Neutrophil (primary cell): Measurements from ENCODE around the gene TREM2.
"Not testable (repeated sequence)": the region's sequence is repeated elsewhere in the genome, so short reads cannot be mapped to it uniquely, and the experiment has no call there.

Source experiments
- H3K27ac ChIP-seq: fragments of 200-600 bp; sonication (generic); 2 replicates; pipeline ENCODE4 v1.5.1; 2016; ENCODE audit warnings: mild to moderate bottlenecking, moderate library complexity
- H3K27me3 ChIP-seq: fragments of 200-600 bp; sonication (generic); 2 replicates; pipeline ENCODE4 v1.6.0; 2016; ENCODE audit warnings: mild to moderate bottlenecking
- H3K36me3 ChIP-seq: fragments of 200-600 bp; sonication (generic); 2 replicates; pipeline ENCODE4 v1.5.1; 2017
- H3K4me1 ChIP-seq, 2 experiments: fragments of 200-600 bp in 1 of 2; sonication (generic) in 1 of 2; 1 replicate in 1 of 2; 2 replicates in 1 of 2; pipeline versions ENCODE4 v1.5.1 to v1.6.1; 2013 to 2016; ENCODE audit warnings: low read depth in 1 of 2, low read length in 1 of 2, mild to moderate bottlenecking in 1 of 2, moderate library complexity in 1 of 2; ENCODE audit not compliant: control insufficient read depth in 1 of 2, insufficient read depth in 1 of 2
- H3K4me3 ChIP-seq, 2 experiments: fragments of 200-600 bp in 1 of 2; sonication (generic) in 1 of 2; 1 replicate in 1 of 2; 2 replicates in 1 of 2; pipeline ENCODE4 v1.5.1; 2013 to 2016; ENCODE audit warnings: low read depth in 1 of 2, low read length in 1 of 2, mild to moderate bottlenecking in 1 of 2, moderate library complexity in 1 of 2
- H3K9me3 ChIP-seq: fragments of 200-600 bp; sonication (generic); 2 replicates; pipeline ENCODE4 v1.5.1; 2016
- TF ChIP-seq, protein P1 (sequence below): fragments of 200-600 bp; sonication (generic); IDR thresholded peaks from 2 replicates; pipeline ENCODE4 v1.5.1; 2016; ENCODE audit warnings: antibody characterized with exemption

TREM2 gene

DNA sequence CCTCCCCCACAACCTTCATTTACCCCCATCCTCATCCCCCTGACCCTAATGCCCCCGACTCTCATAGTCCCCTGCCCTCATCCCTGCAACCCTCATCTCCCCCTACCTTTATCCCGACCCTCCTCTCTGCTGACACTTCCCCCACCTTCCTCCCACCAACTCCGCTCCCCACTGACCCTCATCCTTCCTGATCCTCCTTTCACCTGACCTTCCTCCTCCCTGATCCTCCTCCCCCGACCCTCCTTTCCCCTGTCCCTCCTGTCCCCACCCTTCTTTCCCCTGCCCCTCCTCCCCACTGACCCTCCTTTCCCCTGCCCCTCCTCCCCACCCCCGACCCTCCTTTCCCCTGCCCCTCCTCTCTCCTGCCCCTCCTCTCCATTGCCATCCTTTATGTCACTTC, 31.0 kb upstream of the TREM2 start:
- H3K9me3 ChIP-seq: no peaks in the 10 kb centered on the region
- H3K27me3 ChIP-seq: no peaks in the 10 kb centered on the region
- no peak overlapping the region for H3K4me3 ChIP-seq
- peak overlapping the region; percentile 99 for H3K27ac ChIP-seq
- peaks cover 52 to 63% of the 10 kb centered on the region in 2 experiments for H3K4me1 ChIP-seq
- TF ChIP-seq, protein P1, sequence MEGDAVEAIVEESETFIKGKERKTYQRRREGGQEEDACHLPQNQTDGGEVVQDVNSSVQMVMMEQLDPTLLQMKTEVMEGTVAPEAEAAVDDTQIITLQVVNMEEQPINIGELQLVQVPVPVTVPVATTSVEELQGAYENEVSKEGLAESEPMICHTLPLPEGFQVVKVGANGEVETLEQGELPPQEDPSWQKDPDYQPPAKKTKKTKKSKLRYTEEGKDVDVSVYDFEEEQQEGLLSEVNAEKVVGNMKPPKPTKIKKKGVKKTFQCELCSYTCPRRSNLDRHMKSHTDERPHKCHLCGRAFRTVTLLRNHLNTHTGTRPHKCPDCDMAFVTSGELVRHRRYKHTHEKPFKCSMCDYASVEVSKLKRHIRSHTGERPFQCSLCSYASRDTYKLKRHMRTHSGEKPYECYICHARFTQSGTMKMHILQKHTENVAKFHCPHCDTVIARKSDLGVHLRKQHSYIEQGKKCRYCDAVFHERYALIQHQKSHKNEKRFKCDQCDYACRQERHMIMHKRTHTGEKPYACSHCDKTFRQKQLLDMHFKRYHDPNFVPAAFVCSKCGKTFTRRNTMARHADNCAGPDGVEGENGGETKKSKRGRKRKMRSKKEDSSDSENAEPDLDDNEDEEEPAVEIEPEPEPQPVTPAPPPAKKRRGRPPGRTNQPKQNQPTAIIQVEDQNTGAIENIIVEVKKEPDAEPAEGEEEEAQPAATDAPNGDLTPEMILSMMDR: no peak
- H3K36me3 ChIP-seq: peaks cover 84% of the 10 kb centered on the region

DNA sequence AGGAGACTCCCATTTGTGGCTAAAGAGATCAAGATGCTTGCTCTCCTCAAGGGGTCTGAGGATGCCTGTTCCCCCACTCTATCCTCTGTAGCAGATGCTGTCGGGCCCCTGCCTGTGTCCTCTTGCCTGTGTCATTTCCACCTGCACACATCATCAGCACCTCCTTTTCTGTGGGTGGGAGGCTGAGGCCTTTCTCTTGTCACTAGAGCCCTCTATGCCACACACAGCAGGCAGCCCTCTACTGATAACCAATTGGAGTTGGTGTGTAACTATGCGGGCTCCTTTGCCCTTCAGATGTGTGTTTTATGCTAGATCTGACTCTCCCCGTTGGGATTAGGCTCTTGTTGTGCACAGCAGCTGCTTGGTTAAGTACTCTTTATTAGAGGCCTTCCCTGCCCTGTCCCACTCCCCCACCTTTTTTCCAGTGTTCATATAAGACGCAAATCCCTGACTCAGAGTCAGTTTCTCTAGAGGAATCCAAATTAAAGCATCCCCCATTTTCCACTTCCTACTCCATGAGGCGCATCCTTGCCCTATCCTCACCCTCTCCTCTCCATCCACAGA, 30.3 kb upstream of the TREM2 start:
- peak overlapping the region; percentile 99 for H3K27ac ChIP-seq
- H3K4me1 ChIP-seq: peaks cover 52 to 63% of the 10 kb centered on the region in 2 experiments
- TF ChIP-seq, protein P1: no peak
- H3K4me3 ChIP-seq: no peak overlapping the region
- H3K9me3 ChIP-seq: no peaks in the 10 kb centered on the region
- peaks cover 81% of the 10 kb centered on the region for H3K36me3 ChIP-seq
- no peaks in the 10 kb centered on the region for H3K27me3 ChIP-seq

DNA sequence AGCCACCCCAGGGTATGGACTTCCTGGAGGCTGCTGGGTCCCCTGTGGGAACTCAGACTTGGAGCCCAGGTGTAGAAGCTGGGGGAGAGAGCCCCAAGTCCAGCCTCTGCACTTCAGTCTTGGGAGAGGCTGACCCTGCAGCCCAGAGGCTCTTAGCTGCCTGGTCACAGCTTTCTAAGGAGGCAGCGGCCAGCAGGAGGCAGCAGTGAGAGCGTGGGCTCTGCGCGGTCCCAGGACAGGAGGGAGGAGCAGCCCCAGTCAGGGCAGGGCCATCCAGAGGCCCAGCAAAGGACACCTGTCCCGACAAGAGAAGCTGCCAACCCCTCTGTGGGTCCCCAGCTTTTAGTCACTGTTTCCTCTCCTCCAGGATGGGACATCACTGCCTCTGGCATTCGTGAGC, 28.7 kb upstream of the TREM2 start:
- Histone ChIP-seq H3K4me1 (peaks cover 48 to 56% of the 10 kb centered on the region in 2 experiments), H3K9me3 (no peaks in the 10 kb centered on the region), H3K36me3 (peaks cover 64% of the 10 kb centered on the region), H3K27me3 (no peaks in the 10 kb centered on the region), H3K4me3 (peak overlapping the region in 1 of 2 experiments; percentile 6), H3K27ac (peak overlapping the region; percentile 99)
- TF ChIP-seq, protein P1: peak; percentile 63

DNA sequence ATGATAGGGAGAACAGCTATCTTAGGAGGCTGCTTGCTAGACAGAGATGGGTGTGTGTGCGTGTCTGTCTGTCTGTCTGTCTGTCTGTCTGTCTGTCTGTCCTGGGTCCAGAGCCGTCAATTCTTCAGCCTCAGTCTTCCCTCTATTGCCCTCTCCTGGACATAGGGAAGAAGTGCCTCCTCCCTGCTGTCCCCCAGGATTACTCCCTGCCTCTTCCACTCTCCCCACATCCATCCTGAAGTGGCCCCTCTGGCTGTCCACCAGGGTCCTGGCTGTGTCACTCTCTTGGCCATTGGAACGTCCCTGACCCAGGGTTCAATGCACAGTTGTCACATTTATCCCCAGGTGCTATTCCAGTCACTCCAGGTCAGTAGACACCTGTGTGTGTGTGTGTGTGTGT, 27.9 kb upstream of the TREM2 start:
- TF ChIP-seq, protein P1: peak; percentile 47
- Histone ChIP-seq H3K36me3 (peaks cover 56% of the 10 kb centered on the region), H3K4me1 (peaks cover 49 to 56% of the 10 kb centered on the region in 2 experiments), H3K27me3 (no peaks in the 10 kb centered on the region), H3K9me3 (no peaks in the 10 kb centered on the region), H3K27ac (peak overlapping the region; percentile 99), H3K4me3 (no peak overlapping the region)

DNA sequence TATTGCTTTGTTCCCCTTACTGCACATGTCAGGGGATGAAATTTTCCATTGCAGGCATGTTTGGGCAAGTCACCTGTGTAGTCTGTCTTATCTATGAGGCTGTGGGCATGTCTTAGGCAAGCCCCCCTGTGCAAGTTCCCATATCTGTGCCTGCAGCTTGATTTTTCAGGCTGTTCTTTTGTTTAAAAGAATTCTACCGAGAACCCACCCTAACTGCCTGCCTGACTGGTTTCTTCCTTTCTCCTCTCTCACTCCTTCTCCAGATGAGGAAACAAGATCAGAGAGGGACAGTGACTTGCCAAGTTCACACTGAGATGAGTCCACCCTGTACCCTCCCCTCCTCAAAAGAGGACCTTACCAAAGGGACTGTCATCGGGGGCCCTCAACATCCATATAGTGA, 27.1 kb upstream of the TREM2 start:
- TF ChIP-seq, protein P1: no peak
- H3K4me3 ChIP-seq: no peak overlapping the region
- H3K27ac ChIP-seq: peak overlapping the region; percentile 99
- no peaks in the 10 kb centered on the region for H3K9me3 ChIP-seq
- no peaks in the 10 kb centered on the region for H3K27me3 ChIP-seq
- peaks cover 50 to 58% of the 10 kb centered on the region in 2 experiments for H3K4me1 ChIP-seq
- peaks cover 48% of the 10 kb centered on the region for H3K36me3 ChIP-seq

DNA sequence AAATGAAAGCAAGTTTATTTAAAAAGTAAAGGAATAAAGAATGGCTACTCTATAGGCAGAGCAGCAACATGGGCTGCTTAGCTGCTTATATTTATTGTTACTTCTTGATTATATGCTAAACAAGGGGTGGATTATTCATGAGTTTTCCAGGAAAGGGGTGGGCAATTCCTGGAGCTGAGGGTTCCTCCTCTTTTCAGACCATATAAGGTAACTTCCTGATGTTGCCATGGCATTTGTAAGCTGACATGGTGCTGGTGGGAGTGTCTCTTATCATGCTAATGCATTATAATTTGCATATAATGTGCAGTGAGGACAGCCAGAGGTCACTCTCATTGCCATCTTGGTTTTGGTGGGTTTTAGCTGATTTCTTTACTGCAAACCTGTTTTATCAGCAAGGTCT, 26.1 kb upstream of the TREM2 start:
- H3K27me3 ChIP-seq, H3K4me3 ChIP-seq, H3K9me3 ChIP-seq: not testable (repeated sequence)
- H3K27ac ChIP-seq: peak overlapping the region; percentile 99
- H3K36me3 ChIP-seq: peaks cover 39% of the 10 kb centered on the region
- H3K4me1 ChIP-seq: peaks cover 54 to 68% of the 10 kb centered on the region in 2 experiments
